ENCODE data around the gene FAIM. TPM values are rescaled to one million over a fixed set of nuclear protein-coding genes. Genes with fewer than 3 reads are reported as not detected.
"Not testable (repeated sequence)": the region's sequence is repeated elsewhere in the genome, so short reads cannot be mapped to it uniquely, and the experiment has no call there.

FAIM gene
- total RNA-seq, 2 donors from 2014 or later, result 11.1 to 20.6 TPM

GRCh38 chr3:138598534-138598933 lies 10.0 kb upstream of the FAIM start:
- no peaks in the 10 kb centered on the region for H3K27me3 ChIP-seq (replicated peaks; ENCODE audit: insufficient read depth)
- DNase-seq (ENCODE audit: low spot score) (no peak), ATAC-seq (ENCODE audit: insufficient number of reproducible peaks, low FRiP score, low read depth) (no peak)
- H3K27ac ChIP-seq, result no peak overlapping the region
- H3K4me3 ChIP-seq, result no peak overlapping the region
- H3K9me3 ChIP-seq, result no peaks in the 10 kb centered on the region
- TF ChIP-seq CTCF (IDR thresholded peaks at IDR 0.05), result no peak
- no peaks in the 10 kb centered on the region for H3K36me3 ChIP-seq
- H3K4me1 ChIP-seq (ENCODE audit: control insufficient read depth in 1 of 2, low read depth in 2 of 2), result peaks cover 0 to 8% of the 10 kb centered on the region in 2 donors

- ATAC-seq (ENCODE audit: insufficient number of reproducible peaks, low FRiP score, low read depth) (no peak), DNase-seq (ENCODE audit: low spot score) (no peak)
Observed at GRCh38 chr3:138600100-138600745, 8.3 kb upstream of the FAIM start.

GRCh38 chr3:138601661-138602060 lies 6.9 kb upstream of the FAIM start:
- not testable (repeated sequence) for H3K36me3 ChIP-seq; DNase-seq (ENCODE audit: low spot score); H3K4me3 ChIP-seq; H3K4me1 ChIP-seq (ENCODE audit: control insufficient read depth in 1 of 2, low read depth in 2 of 2); H3K27ac ChIP-seq; H3K9me3 ChIP-seq; H3K27me3 ChIP-seq (replicated peaks; ENCODE audit: insufficient read depth); ATAC-seq (ENCODE audit: insufficient number of reproducible peaks, low FRiP score, low read depth)

More at GRCh38 chr3:138600100-138600745, 8.3 kb upstream of the FAIM start:
- no peak for TF ChIP-seq CTCF (IDR thresholded peaks at IDR 0.05)
- H3K4me3 ChIP-seq, result no peak overlapping the region
- no peaks in the 10 kb centered on the region for H3K36me3 ChIP-seq
- H3K4me1 ChIP-seq (ENCODE audit: control insufficient read depth in 1 of 2, low read depth in 2 of 2), result peaks cover 0 to 7% of the 10 kb centered on the region in 2 donors
- no peaks in the 10 kb centered on the region for H3K27me3 ChIP-seq (replicated peaks; ENCODE audit: insufficient read depth)
- H3K27ac ChIP-seq, result peak overlapping the region; percentile 38 to 49
- no peaks in the 10 kb centered on the region for H3K9me3 ChIP-seq

- not testable (repeated sequence) for ATAC-seq (ENCODE audit: insufficient number of reproducible peaks, low FRiP score, low read depth)
Observed at GRCh38 chr3:138604106-138604595, 4.4 kb upstream of the FAIM start.

GRCh38 chr3:138609898-138610266 lies 1.3 kb downstream of the FAIM start:
- no peaks in the 10 kb centered on the region for H3K27me3 ChIP-seq (replicated peaks; ENCODE audit: insufficient read depth)
- peak overlapping the region; percentile 89 for H3K4me3 ChIP-seq
- no peak for DNase-seq (ENCODE audit: low spot score)
- H3K27ac ChIP-seq, result peak overlapping the region; percentile 95 to 96
- no peaks in the 10 kb centered on the region for H3K9me3 ChIP-seq
- H3K36me3 ChIP-seq, result no peaks in the 10 kb centered on the region
- peaks cover 0 to 15% of the 10 kb centered on the region in 2 donors for H3K4me1 ChIP-seq (ENCODE audit: control insufficient read depth in 1 of 2, low read depth in 2 of 2)
- ATAC-seq (ENCODE audit: insufficient number of reproducible peaks, low FRiP score, low read depth), result no peak
- no peak for TF ChIP-seq CTCF (IDR thresholded peaks at IDR 0.05)

More at GRCh38 chr3:138604106-138604595, 4.4 kb upstream of the FAIM start:
- not testable (repeated sequence) for H3K27me3 ChIP-seq (replicated peaks; ENCODE audit: insufficient read depth); DNase-seq (ENCODE audit: low spot score); H3K4me3 ChIP-seq; H3K36me3 ChIP-seq; H3K9me3 ChIP-seq; H3K27ac ChIP-seq
- H3K4me1 ChIP-seq (ENCODE audit: control insufficient read depth in 1 of 2, low read depth in 2 of 2), result peaks cover 0 to 12% of the 10 kb centered on the region in 2 donors

- no peaks in the 10 kb centered on the region for H3K27me3 ChIP-seq (replicated peaks; ENCODE audit: insufficient read depth)
- TF ChIP-seq CTCF (IDR thresholded peaks at IDR 0.05), result no peak
- no peak overlapping the region for H3K27ac ChIP-seq
- ATAC-seq (ENCODE audit: insufficient number of reproducible peaks, low FRiP score, low read depth), result no peak
- H3K36me3 ChIP-seq, result no peaks in the 10 kb centered on the region
- H3K4me1 ChIP-seq (ENCODE audit: control insufficient read depth in 1 of 2, low read depth in 2 of 2), result no peaks in the 10 kb centered on the region
- H3K4me3 ChIP-seq, result no peak overlapping the region
- no peaks in the 10 kb centered on the region for H3K9me3 ChIP-seq
- no peak for DNase-seq (ENCODE audit: low spot score)
Observed at GRCh38 chr3:138615462-138615861, 6.9 kb downstream of the FAIM start.

Measured in thoracic aorta (tissue), 2 donors.